CD4-positive, alpha-beta T cell treated with Interleukin-1 beta for 1 hour (primary cell): ENCODE measurements around the gene USP40.

Source experiments
- DNase-seq, 2 donors: peaks; one replicate each; pipeline ENCODE4 v3.0.0-alpha.2; 2020 to 2022

USP40 gene

DNA sequence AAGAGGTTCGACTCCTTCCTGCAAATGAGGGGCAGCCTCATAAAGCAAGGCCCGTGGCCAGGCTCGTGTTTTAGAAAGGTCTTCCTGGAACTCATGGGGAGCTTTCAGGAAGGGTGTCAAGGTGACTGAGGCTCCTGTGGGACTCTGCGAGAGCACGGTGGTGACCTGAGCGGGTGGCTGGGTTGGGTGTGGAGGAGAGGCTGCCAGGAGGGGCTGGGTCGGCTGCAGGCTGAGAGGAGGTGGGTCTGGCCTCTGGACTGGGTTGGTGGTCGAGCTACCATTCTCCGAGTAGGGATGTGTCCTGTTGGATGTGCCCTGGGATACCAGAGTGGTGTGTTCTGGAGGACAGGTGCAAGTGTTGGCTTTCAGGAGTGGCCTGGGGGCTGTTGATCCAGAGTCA is 125.9 kb downstream of the USP40 start:
- no peak for DNase-seq

GRCh38 chr2:233440314-233440713 is 126.3 kb downstream of the USP40 start:
- DNase-seq = no peak

- no peak for DNase-seq
Measured at GRCh38 chr2:233439191-233439590, 127.4 kb downstream of the USP40 start.

DNA sequence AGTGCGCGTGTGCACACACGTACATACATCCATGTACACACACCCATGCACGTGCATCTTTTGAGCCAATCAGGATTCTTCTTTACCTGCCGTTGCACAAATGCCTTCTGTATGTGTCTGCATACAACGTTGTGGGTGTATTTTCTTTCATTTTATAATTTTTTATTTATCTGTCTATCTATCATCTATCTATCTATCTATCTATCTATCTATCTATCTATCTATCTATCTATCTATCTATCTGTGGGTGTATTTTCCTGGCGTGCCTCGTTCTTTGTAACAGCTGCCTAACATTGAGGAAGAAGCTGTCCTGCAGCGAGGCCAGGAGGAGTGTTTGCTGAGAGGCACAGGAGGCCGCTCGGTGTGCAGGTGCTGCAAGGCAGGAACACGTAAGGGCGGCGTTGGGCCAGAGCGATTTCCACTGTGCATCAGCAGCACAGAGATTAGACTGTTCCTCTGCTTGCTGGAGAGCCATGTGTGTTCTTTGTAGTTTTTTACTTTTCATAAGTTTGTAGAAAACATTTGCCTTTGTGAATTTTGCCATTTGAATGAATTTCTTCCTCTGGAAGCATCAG is 127.9 kb downstream of the USP40 start:
- no peak for DNase-seq

DNA sequence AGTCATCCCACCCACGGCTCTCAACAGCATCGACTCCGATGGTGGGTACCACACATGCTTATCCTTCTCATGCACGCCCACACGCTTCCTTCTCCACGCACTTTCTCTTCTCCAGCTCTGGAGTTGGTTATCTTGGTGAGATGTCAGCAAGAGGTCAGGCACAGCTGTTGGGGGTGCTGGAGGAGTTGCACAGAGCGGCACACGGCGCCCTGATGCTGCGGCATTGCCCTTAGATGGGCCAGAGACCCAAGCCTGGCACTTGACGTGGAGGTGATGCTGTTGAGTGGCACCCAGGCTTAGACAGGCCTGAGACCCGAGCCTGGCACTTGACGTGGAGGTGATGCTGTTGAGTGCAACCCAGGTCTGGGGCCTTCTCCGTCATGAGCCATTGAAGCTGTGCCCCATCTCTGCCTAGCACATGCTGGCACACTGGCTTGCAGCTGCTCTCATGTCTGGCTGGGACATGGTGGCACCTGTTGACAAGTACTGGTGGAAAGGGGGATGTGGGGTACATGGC is 129.1 kb downstream of the USP40 start:
- no peak for DNase-seq

DNA sequence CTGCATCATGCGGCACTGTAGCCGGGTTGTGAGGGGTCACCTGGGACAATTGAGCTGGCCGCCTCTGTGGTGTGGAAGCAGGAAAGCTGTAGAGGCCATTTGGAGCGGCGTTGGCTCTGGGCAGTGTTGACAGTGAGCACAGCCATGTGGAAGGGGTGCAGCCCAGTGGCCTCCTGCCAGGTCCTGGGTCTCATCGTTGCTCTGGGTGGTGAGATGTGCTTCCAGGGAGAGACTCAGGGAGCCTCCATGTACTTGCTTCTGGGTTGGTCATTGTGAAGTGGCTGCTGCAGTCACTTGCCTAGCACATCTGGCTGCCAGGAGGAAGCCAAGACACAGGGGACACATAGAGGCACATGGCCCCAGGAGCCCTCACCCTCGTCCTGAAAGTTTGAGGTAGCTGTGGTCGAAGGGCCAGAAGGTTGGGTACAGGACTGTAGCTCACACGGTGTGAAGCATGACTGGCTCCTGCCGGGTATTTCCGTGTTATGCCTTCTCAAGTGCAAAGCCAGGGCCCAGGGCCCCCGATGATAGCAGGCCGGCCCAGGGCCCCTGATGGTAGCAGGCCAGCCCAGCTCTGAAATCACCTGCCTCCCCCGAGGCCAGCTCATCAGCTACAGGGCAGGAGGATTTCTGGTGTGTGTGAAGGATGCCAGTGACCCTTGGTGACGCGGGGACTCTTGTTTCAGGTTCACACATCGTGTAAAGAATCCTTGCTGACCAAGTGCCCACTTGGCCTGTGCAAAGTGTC is 129.7 kb downstream of the USP40 start:
- no peak for DNase-seq

DNA sequence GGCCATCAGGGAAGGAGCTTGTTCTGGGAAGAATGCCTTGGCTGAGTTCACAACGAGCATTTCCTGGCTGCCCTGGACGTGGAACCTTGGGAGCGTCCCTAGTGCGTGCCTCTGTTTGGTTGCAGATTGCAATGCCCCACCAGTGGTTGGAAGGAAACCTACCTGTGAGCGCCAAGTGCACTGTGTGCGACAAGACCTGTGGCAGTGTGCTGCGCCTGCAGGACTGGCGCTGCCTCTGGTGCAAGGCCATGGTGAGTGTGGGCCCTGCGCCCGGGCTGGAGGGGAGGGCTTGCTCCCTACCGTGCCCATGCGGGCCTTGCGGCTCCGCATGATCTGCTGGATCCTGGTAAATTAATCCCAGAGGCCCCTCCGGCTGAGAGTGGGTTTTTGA is 130.4 kb downstream of the USP40 start:
- no peak for DNase-seq

DNA sequence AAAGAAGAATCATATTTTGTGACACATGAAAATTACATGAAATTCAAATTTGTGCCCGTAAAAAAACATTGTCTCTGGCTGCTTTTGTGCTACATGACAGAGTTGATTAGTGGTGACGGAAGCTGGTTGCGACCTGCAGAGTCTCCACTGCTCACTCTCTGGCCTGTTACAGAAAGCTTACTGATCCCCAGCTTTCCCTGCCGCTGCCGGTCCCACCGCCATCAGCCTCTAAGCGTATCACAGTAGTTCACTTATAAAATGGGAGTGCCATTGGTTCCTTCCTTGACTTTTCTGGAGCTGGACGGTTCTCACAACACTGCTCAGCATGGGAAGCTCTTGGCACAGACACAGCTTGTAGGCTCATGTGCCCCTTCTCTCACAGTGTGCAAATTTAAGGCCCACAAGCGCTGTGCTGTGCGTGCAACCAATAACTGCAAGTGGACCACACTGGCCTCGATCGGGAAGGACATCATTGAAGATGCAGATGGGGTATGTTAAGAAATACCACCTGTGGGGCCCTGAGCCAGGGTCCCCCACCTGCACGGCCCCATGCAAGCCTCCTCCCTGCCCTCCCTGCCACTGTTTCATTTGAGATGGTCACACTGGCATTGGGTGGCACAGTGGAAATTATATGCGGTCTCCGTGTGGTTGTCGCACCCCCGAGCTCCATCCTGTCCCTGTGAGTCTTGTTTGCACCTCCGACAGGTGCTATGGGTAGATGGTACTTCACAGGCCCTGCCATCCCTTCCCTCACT is 131.0 kb downstream of the USP40 start:
- DNase-seq = no peak

DNA sequence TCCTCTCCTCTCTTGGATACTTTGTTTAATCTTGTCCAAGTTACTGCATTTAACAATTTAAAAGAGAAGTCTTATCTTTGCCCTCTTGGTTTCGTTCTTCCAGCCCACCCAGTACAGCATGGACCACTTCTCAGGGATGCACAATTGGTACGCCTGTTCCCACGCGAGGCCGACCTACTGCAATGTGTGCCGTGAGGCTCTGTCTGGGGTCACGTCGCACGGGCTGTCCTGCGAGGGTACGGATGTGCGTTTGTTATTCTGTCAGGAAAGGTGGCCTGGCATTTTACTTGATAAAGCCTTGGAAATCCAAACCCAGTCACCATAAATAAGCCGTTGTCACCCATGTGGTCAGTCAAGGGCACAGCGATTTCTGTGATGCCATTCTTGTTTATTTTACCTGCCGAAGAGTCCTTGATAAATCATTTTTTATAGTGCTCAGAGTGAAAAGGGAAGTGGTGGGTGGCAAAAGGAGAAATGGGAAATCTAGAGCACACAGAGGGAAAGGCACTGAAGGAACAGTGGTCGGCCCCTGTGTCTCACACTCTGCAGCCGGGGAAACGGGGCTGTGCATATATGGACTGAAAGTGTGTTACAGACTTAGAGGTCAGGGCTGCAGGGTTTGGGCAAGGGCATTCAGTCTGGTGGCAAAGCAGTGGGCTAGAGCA is 131.8 kb downstream of the USP40 start:
- DNase-seq = no peak

DNA sequence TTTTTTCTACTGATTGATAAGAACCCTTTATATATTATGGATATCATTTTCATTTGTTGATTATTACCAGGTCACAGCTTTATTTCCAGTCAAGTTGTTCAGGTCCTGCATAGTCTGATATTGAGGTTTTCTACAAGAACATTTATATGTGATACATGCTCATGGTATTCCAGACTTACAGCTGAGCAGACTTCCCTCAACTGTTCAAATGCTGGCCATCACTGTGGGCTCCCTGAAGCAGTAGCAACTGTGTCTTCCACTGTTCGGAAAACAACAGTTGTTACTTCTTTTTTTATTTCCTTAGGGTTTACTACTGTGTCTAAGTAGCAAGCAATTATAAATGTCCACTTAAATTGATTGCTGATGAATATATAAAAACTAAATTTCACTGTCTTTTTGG is 132.8 kb downstream of the USP40 start:
- no peak for DNase-seq

DNA sequence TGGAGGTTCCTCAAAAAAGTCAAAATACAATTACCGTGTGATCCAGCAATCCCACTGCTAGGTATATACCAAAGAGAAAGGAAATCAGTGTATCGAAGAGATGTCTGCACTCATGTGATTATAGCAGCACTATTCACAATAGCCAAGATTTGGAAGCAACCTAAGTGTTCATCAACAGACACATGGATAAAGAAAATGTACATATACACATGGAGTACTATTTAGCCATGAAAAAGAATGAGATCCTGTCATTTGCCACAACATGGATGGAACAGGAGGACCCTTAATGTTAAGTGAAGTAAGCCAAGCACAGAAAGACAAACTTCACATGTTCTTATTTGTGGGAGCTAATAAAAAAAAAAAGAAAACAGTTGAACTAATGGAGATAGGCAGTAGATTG is 133.6 kb downstream of the USP40 start:
- DNase-seq = no peak

DNA sequence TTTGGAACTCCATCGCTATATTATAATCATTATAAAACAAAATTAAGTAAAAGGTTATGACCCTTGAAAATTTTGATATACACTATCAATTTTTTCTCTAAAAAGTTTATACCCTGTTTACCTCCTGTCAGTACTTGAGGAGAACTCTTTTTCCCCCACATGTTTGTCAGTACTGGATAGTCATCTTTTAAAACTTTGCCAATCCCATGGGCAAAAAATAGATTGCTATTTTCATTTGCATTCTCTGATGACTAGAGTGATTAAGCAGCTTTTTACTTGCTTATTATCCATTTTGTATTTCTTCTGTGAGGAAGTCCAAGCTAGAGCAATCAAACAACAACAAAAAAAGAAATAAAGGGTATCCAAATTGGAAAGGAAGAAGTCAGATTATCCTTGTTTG is 135.9 kb downstream of the USP40 start:
- no peak for DNase-seq

GRCh38 chr2:233430081-233430480 is 136.5 kb downstream of the USP40 start:
- DNase-seq = no peak

DNA sequence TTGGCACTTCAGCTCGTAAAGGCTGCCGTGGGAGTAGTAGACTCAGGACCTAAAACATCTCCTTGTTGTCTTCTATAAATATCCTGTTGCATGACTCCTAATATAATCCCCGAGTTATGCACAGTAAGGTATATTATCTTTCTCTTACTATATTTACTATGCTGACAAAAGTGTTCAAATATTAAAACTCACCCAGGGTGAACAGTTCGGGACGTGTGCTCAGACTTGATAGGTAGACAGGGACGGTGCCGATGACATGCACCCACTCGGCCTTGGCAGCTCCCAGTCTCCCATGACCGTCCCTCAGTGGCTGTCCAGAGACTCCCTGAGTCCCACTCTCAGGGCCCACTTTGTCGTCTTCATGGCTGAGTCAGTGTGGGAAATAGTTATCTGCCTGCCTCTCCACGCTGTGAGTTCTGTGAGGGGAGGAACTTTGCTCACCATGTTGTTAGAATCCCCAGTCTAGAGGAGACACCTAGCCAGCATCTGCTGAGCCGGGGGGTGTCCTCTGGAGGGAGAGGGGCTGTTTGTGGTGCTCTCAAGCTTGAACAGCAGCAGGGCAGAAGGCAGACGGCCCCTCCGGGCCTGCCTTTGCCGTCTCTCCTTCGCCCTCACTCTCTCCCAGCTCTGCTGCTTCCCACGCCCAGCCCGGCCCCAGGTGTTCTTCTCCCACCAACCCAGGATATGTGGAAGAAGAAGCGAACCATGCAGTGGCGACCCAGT is 137.2 kb downstream of the USP40 start:
- DNase-seq = no peak

DNA sequence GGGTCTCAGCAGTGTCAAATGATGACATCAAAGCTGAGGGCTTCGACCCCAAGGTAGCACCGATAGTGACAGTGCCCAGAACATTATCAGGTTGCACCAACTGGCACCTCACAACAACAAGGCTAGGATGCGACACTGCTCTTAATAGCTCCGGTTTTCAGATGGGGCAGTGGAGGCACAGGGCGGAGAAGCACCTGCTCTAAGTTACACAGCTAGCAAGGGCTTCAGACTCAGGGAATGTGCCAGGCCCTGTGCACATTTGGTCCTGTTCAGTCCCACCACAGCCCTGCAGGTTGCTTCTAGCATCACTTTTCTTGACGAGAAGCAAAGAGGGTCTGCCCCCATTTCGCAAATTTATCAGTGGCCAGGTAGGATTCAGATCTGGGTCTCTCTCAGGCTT is 138.1 kb downstream of the USP40 start:
- no peak for DNase-seq

DNA sequence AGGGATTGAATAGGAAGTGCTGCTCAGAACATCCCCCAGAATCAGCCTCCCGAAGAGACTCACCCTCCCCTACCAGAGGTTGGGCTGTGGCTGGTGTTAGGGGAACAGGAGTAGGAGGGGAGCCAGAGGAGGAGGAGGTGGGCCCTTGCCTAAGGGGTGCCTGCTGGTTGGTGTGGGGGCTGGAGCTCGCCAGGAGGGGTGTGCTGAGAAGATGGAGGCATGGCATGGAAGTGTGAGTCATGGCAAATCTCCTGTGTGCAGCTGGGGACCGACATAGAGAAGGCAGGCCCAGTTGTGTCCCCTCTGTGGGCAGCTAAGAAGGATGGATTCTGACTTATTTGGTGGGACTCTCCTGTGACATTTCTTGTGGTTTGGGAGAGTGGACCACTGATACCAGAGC is 138.6 kb downstream of the USP40 start:
- DNase-seq = no peak

DNA sequence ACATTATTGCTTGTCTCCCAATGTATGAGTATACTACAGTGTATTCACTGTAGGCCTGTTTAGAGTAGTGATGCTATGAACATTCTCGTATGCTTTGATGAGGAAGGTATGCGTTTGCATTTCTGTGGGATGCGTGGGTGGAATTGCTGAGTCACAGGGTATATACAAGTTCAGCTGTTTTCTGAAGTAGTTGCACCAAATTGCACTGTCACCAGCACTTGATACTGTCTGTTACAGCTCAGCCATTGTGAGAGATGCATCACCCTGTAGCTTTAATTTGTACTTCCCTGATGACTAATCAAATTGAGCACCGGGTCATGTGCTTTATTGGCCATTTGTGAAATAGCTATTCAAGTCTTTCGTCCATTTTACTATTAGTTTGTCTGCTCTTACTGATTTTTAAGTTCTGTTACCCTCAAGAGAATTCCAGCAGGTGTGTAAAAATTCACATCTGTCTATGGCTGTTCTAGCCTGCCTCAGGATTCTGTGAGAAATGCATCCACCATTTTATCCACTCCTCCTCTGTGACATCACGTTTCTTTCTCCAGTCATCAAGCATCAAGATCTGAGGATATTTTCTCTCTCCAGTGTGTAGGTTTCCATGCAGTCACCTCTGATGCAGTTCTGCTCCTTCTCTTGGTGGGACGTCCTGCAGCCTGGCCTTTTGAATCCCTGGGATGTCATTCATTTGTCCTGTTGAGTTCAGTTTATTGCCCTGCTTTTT is 139.8 kb downstream of the USP40 start:
- DNase-seq = no peak
